Measurements from ENCODE around the gene WDR91. TPM values are rescaled to one million over a fixed set of nuclear protein-coding genes. Genes with fewer than 3 reads are reported as not detected.

WDR91 gene
- total RNA-seq, 2 donors from 2014 or later: 28.0 to 32.4 TPM

DNA sequence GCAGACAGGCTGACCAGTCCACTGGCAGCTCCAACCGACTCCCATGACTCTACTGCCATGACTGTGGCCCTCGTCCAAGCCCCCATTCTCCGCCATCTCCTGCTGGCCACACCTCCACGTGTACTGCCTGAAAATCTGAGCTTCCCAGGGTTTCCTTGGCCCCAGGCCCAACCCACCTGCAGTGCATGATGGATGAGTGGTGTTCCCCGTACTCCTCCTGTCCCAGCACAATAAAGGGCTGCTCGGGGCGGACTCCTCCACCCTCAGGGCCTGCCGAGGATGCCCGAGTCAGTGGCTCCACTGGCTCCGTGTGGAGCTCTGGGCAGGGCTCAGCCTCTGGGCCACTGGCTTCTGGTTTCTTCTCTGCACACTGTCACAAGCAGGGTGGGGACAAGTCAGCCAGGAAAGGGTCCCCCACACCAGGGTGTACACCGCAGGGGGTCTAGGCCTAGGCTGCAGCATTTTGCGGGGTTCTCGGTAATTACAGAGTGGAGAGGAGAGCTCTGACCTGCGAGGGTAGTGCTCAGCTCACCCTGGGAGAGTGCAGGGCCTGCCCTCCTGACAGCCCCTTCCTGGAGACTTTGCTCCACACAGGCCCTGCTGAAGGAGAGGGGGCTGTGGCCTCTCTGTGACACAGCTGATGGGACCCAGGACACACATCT, 15.2 kb downstream of the WDR91 start:
- H3K4me3 ChIP-seq: no peak overlapping the region
- DNase-seq (peak in 2 of 4 donors; percentile 53 to 61), ATAC-seq (peak; percentile 22)
- intact Hi-C loops (cut with DNase I): no loop called here
- no peaks in the 10 kb centered on the region for H3K27me3 ChIP-seq
- no peak for TF ChIP-seq POLR2A (IDR thresholded peaks at IDR 0.05)
- TF ChIP-seq, protein P1, sequence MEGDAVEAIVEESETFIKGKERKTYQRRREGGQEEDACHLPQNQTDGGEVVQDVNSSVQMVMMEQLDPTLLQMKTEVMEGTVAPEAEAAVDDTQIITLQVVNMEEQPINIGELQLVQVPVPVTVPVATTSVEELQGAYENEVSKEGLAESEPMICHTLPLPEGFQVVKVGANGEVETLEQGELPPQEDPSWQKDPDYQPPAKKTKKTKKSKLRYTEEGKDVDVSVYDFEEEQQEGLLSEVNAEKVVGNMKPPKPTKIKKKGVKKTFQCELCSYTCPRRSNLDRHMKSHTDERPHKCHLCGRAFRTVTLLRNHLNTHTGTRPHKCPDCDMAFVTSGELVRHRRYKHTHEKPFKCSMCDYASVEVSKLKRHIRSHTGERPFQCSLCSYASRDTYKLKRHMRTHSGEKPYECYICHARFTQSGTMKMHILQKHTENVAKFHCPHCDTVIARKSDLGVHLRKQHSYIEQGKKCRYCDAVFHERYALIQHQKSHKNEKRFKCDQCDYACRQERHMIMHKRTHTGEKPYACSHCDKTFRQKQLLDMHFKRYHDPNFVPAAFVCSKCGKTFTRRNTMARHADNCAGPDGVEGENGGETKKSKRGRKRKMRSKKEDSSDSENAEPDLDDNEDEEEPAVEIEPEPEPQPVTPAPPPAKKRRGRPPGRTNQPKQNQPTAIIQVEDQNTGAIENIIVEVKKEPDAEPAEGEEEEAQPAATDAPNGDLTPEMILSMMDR (IDR thresholded peaks at IDR 0.05): no peak
- WGBS, 2 donors: 68 to 78% methylated on average over 10 to 13 of the region's 14 CpGs
- H3K27ac ChIP-seq: peak overlapping the region in 2 of 4 donors; percentile 46 to 75
- no peaks in the 10 kb centered on the region for H3K9me3 ChIP-seq
- peaks cover 13 to 16% of the 10 kb centered on the region in 2 donors for H3K36me3 ChIP-seq (replicated peaks in 1 of 2; ENCODE audit: insufficient read depth in 1 of 2, low read depth in 2 of 2)
- H3K4me1 ChIP-seq: peaks cover 57% of the 10 kb centered on the region

DNA sequence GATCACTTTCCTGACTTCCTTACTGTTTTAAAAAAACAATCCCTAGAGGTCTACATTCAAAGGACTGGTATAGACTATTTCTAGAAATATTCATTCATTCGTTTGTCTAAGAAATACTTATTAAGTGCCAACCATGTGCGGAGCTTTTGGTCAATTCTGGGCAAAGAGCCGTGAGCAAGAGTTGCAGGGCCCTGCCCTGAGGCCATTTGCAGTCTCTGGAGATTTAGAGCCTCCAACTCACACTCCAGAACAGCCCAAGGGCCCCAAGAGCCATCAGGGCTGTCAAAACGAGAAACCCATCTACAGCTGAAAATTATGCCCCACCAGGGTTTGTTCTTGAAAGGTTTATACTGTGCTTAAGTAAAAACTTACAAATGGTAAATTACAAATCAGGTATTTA, 16.2 kb downstream of the WDR91 start:
- intact Hi-C loops (cut with DNase I): no loop called here
- peak overlapping the region in 3 of 4 donors; percentile 59 to 75 (median 74) for H3K27ac ChIP-seq
- TF ChIP-seq, protein P1 (IDR thresholded peaks at IDR 0.05): no peak
- no peak for TF ChIP-seq POLR2A (IDR thresholded peaks at IDR 0.05)
- no peaks in the 10 kb centered on the region for H3K9me3 ChIP-seq
- ATAC-seq (no peak), DNase-seq (no peak)
- no peaks in the 10 kb centered on the region for H3K27me3 ChIP-seq
- H3K4me3 ChIP-seq: no peak overlapping the region
- 89 to 90% methylated on average over 4 of the region's 4 CpGs for WGBS, 2 donors
- peaks cover 53% of the 10 kb centered on the region for H3K4me1 ChIP-seq
- H3K36me3 ChIP-seq (replicated peaks in 1 of 2; ENCODE audit: insufficient read depth in 1 of 2, low read depth in 2 of 2): peaks cover 13 to 16% of the 10 kb centered on the region in 2 donors

DNA sequence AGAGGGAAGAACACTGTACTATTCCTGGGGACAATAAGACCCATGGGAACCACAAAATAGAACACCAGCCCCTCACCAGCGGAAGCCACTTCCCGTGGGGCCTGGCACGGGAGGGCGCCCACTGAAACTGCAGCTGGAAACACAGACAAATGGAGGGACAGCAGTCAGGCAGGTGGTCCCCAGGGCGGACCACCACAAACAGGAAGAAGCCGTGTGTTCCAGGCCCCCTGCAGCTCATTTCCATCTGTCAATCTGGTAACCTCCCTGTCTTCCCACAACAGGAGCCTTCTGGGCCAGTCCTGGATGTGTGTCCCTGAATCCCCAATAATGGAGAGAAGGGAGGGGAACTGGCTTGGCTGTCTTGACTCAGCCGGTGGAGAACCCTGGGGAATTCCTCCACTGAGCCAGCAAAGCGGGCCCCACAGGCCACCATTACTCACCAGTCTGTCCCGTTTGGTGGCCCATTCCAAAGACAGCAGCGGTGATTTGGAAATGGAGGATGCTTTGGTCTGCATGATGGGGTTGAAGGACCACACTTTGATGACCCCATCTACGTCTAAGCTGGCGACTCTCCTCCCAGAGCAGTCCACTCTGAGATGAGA, 16.7 kb downstream of the WDR91 start:
- no peaks in the 10 kb centered on the region for H3K27me3 ChIP-seq
- H3K27ac ChIP-seq: peak overlapping the region in 3 of 4 donors; percentile 59 to 75 (median 74)
- no peak overlapping the region for H3K4me3 ChIP-seq
- ATAC-seq (no peak), DNase-seq (no peak)
- peaks cover 13 to 16% of the 10 kb centered on the region in 2 donors for H3K36me3 ChIP-seq (replicated peaks in 1 of 2; ENCODE audit: insufficient read depth in 1 of 2, low read depth in 2 of 2)
- intact Hi-C loops (cut with DNase I): no loop called here
- no peaks in the 10 kb centered on the region for H3K9me3 ChIP-seq
- TF ChIP-seq, protein P1 (IDR thresholded peaks at IDR 0.05): no peak
- TF ChIP-seq POLR2A (IDR thresholded peaks at IDR 0.05): no peak
- 87 to 90% methylated on average over 12 of the region's 12 CpGs for WGBS, 2 donors
- H3K4me1 ChIP-seq: peaks cover 55% of the 10 kb centered on the region

DNA sequence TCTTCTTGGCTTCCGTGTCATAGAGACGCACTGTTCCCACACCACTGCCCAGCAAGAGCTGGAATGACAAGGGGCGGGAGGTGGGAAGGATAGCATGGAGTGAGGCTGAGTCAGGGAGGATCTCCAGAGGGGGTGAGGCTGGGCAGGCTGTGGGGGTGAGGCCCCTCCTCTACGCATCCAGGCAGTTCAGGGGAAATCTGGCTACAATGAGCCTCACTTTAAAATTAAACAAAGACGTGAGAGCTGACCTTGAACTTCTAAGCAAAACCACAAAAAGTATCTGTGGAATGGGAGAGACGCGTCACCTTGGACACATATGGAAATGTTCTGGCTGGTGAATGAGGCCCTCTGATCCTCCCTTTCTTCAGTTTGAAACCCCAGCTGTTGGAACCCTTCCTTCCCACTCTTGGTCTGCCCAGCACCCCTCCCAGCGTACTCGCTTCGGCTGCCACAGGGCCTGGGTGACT, 17.7 kb downstream of the WDR91 start:
- intact Hi-C loops (cut with DNase I): no loop called here
- Histone ChIP-seq H3K4me3 (no peak overlapping the region), H3K4me1 (peaks cover 53% of the 10 kb centered on the region), H3K9me3 (no peaks in the 10 kb centered on the region), H3K27ac (peak overlapping the region; percentile 59 to 75 (median 70)), H3K36me3 (replicated peaks in 1 of 2; ENCODE audit: insufficient read depth in 1 of 2, low read depth in 2 of 2) (peaks cover 14 to 16% of the 10 kb centered on the region in 2 donors), H3K27me3 (no peaks in the 10 kb centered on the region)
- ATAC-seq (peak; percentile 22), DNase-seq (peak in 3 of 4 donors; percentile 25 to 56 (median 46))
- WGBS, 2 donors: 56 to 58% methylated on average over 10 of the region's 10 CpGs
- TF ChIP-seq, protein P1 (IDR thresholded peaks at IDR 0.05): no peak
- TF ChIP-seq POLR2A (IDR thresholded peaks at IDR 0.05): peak in 1 of 3 donors; percentile 17
